Measurements from ENCODE around the gene MAEA. TPM values are rescaled to one million over a fixed set of nuclear protein-coding genes. Genes with fewer than 3 reads are reported as not detected.
A peak's percentile ranks its signal among the peaks of the same experiment; 100 is the strongest.

The MAEA gene
- total RNA-seq, 1 experiment from 2014 or later = 81.1 TPM

DNA sequence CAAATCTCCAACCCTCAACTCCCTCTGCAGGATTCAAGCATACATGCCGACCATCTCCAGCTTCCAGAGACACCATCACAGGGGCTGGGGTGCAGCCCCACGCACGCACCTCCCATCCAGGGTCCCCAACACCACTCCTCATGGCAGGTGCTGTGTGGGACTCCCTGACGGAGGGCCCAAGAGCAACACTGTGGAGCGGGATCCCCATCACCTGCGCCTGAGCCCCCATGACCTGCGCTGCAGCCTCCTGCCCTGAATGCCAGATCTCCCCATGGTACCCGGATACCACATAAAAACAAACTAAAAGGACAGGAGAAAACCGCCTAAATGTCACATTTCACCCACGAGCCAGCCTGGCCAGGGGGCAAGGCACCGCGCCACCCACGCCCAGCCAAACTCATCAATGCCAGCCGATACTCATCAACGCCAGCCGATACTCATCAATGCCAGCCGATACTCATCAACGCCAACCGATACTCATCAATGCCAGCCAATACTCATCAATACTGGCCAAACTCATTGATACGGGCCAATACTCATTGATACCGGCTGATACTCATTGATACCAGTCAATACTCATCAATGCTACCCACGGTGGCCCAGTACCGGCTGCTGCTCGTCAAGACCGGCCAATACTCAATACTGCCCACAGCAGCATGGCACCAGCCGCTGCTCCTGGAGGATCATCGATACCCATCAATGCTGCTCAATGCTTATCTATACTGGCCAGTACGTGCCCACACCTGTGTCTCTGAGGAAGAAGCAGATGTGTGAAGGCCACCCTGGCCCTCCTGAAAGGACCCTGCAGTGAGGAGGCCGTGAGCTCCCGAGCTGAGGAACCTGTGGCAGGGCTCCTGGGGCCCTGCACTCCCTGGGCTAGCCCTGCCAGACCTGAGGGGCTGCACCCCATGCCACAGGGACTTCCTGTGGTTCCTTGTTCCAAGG, 46.9 kb upstream of the MAEA start:
- Histone ChIP-seq H3K9me3 (no peaks in the 10 kb centered on the region), H3K4me3 (ENCODE audit: low read depth, low read length) (no peak overlapping the region), H3K27me3 (replicated peaks; ENCODE audit: control insufficient read depth, insufficient read depth, low read length) (no peaks in the 10 kb centered on the region), H3K4me1 (peaks cover 11% of the 10 kb centered on the region), H3K36me3 (ENCODE audit: control insufficient read depth, insufficient read depth, low read length) (no peaks in the 10 kb centered on the region; the same call in 1 of the 2 replicates)
- Mint-ChIP-seq H3K27ac (ENCODE audit: unreplicated experiment) (no peak overlapping the region), H3K4me1 (ENCODE audit: low read depth, unreplicated experiment) (peaks cover 7% of the 10 kb centered on the region), H3K36me3 (ENCODE audit: insufficient read depth, unreplicated experiment) (peaks cover 69% of the 10 kb centered on the region), H3K4me3 (ENCODE audit: unreplicated experiment) (no peak overlapping the region), H3K9me3 (ENCODE audit: unreplicated experiment) (no peaks in the 10 kb centered on the region), H3K27me3 (ENCODE audit: insufficient read depth, unreplicated experiment) (no peaks in the 10 kb centered on the region)
- no TSS peak for BruUV-seq (replicated peaks)
- CTCF ChIA-PET = interaction anchor here (0.6 to 1.1 kb wide), 2 partner anchors 53 to 112 kb away, joined by 3 to 4 read pairs; no protein-coding TSS in a partner anchor
- intact Hi-C loops (cut with micrococcal nuclease; ENCODE audit: unreplicated experiment) = no loop called here
- DNase-seq = peak in 1 of 2 experiments; percentile 26
- TF ChIP-seq, protein P1, sequence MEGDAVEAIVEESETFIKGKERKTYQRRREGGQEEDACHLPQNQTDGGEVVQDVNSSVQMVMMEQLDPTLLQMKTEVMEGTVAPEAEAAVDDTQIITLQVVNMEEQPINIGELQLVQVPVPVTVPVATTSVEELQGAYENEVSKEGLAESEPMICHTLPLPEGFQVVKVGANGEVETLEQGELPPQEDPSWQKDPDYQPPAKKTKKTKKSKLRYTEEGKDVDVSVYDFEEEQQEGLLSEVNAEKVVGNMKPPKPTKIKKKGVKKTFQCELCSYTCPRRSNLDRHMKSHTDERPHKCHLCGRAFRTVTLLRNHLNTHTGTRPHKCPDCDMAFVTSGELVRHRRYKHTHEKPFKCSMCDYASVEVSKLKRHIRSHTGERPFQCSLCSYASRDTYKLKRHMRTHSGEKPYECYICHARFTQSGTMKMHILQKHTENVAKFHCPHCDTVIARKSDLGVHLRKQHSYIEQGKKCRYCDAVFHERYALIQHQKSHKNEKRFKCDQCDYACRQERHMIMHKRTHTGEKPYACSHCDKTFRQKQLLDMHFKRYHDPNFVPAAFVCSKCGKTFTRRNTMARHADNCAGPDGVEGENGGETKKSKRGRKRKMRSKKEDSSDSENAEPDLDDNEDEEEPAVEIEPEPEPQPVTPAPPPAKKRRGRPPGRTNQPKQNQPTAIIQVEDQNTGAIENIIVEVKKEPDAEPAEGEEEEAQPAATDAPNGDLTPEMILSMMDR (IDR thresholded peaks at IDR 0.05; ENCODE audit: insufficient read depth in 1 of 2, low read depth in 1 of 2, low read length in 1 of 2, severe bottlenecking in 1 of 2, unreplicated experiment in 1 of 2) = no peak
- POLR2A ChIA-PET = no interaction called here

DNA sequence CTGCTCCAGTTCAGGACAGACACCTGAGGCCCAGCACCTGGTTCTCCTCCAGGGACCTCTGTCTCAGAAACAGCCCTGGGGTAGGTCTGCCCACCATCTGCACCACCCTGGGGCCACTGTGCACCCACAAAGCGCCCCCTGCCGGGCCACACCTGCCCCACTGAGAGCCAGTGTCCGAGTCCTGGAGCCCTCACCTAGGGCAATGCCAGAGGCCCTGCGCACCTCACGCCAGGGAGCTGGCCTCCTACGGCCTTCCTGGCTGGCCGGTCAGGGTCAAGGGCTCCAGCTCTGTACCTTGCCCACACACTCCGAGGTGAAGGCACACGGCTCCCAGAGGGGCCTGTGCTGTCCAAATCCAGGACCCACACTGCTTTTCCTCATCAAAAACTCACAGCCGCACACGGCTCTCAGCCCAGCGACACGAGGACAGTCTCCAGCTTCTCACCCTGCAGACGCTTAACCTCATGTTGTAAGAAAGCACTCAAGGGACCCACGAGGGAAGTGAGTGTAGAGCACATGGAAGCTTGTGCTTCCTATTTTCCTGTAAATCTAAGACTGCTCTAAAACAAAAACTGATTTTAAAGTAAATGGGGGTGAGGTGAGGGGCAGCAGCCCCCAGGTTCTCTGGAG, 46.1 kb upstream of the MAEA start:
- no TSS peak for BruUV-seq (replicated peaks)
- no peaks in the 10 kb centered on the region for H3K9me3 Mint-ChIP-seq (ENCODE audit: unreplicated experiment)
- peak in 1 of 2 experiments; percentile 27 for DNase-seq
- TF ChIP-seq, protein P1 (IDR thresholded peaks at IDR 0.05; ENCODE audit: insufficient read depth in 1 of 2, low read depth in 1 of 2, low read length in 1 of 2, severe bottlenecking in 1 of 2, unreplicated experiment in 1 of 2) = no peak
- intact Hi-C loops (cut with micrococcal nuclease; ENCODE audit: unreplicated experiment) = no loop called here
- H3K4me1 Mint-ChIP-seq (ENCODE audit: low read depth, unreplicated experiment) = peaks cover 7% of the 10 kb centered on the region
- peaks cover 68% of the 10 kb centered on the region for H3K36me3 Mint-ChIP-seq (ENCODE audit: insufficient read depth, unreplicated experiment)
- Histone ChIP-seq H3K4me1 (peaks cover 11% of the 10 kb centered on the region), H3K9me3 (no peaks in the 10 kb centered on the region), H3K4me3 (ENCODE audit: low read depth, low read length) (no peak overlapping the region), H3K27me3 (replicated peaks; ENCODE audit: control insufficient read depth, insufficient read depth, low read length) (no peaks in the 10 kb centered on the region), H3K36me3 (ENCODE audit: control insufficient read depth, insufficient read depth, low read length) (no peaks in the 10 kb centered on the region; the same call in 1 of the 2 replicates)
- POLR2A ChIA-PET = no interaction called here
- H3K27ac Mint-ChIP-seq (ENCODE audit: unreplicated experiment) = peak overlapping the region; percentile 53
- CTCF ChIA-PET = interaction anchor here (1.1 kb wide), 1 partner anchor 111 kb away, joined by 3 read pairs; no protein-coding TSS in a partner anchor
- H3K27me3 Mint-ChIP-seq (ENCODE audit: insufficient read depth, unreplicated experiment) = no peaks in the 10 kb centered on the region
- H3K4me3 Mint-ChIP-seq (ENCODE audit: unreplicated experiment) = no peak overlapping the region
